ENCODE results near the gene SNCG. TPM values are rescaled to one million over a fixed set of nuclear protein-coding genes. Genes with fewer than 3 reads are reported as not detected.

Gene SNCG
- total RNA-seq, 1 donor from 2014 or later: 265 TPM

Other genes starting within 250 kb of the SNCG start
- gene BMPR1A, start 202.0 kb upstream of the SNCG start, total RNA-seq: 43.5 TPM
- 78.4 TPM for gene MMRN2, start 984 bp upstream of the SNCG start, total RNA-seq
- 543 TPM for gene ADIRF, start 9.9 kb downstream of the SNCG start, total RNA-seq
- not detected for gene FAM25A, start 61.7 kb downstream of the SNCG start, total RNA-seq
- gene GLUD1, start 136.2 kb downstream of the SNCG start, total RNA-seq: 127 TPM
- 33.0 TPM for gene SHLD2, start 136.6 kb downstream of the SNCG start, total RNA-seq